NCI-H524 (cell line): ENCODE data around the gene HELZ.

Experiments used
- DNase-seq, 2 experiments: peaks; one replicate each; lab custom pipeline; 2025; lab: John Stamatoyannopoulos, UW

Gene HELZ

GRCh38 chr17:67079491-67079890, 165.5 kb downstream of the HELZ start:
- DNase-seq = no peak

DNA sequence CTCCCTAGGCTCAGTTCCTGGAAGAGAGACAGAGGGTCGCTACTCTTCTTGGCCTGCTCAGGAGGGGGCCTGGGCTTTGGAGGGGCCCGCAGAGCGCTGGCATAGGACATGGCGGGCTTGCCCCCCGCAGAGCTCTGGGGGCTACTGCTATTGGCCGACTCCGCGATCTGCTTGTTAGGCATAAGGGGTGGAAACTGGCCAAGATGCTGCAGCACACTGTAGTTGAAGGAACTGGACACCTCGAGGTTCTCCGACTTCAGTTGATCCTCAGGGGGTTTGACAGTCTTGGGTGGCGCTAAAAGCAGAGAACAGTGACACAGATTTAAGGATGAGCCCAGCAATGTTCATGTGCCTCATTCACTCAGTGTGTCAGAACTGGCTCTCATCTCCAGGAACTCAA, 166.7 kb downstream of the HELZ start:
- DNase-seq = no peak

- no peak for DNase-seq
Measured at GRCh38 chr17:67076290-67076689, 168.7 kb downstream of the HELZ start.

DNA sequence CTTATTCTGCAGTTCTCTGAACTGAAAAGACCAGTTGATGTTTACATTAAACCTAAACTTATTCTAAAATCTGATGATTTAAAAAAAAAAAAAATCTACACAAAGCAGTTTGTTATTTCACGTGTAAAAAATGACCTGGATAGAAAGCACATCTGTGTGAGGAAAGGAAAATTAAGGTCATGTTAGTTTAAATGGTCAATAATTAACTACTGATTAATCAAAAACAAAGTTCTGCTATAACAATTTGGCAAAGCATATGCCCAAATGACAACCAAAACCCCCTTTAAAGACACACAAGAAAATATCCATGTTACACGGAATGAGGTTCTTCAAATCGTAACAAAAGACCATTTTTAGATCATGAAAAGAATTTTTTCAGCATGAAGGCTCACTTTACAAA, 170.2 kb downstream of the HELZ start:
- DNase-seq = no peak

DNA sequence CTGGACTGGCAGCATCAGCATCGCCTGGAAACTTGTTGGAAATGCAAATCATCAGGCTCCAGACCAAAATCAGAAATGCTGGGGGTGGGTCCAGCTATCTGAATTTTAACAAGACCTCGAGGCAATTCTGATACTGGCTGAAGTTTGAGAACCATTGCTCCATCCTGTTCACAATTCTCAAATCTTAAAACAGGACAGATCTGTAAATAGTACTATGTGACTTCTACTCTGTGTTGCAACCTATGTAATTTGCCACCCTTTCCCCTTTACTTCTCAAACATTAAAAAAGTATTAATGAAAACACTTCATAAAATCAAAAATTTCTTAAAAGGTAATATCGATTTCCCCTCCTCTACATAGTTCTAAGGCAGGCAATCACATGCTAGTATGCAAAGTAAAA, 172.1 kb downstream of the HELZ start:
- no peak for DNase-seq

DNA sequence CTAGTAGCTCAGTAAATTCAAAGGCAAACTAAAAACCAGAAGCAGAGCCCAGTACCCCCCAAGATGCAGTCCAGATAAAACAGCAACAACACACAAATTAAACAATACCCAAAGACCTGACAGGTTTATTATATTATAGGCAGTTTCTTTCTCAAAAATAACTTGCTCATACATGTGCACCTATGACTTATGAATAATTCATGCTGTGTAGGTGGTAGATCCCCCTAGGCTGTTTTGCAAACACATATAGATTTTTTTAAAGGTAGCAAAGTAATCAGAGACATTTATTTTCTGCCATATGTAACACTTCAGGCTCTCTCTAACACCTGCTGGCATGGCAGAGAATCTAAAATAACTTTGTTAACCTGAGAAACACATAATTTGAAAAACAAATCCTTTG, 173.4 kb downstream of the HELZ start:
- DNase-seq = no peak

DNA sequence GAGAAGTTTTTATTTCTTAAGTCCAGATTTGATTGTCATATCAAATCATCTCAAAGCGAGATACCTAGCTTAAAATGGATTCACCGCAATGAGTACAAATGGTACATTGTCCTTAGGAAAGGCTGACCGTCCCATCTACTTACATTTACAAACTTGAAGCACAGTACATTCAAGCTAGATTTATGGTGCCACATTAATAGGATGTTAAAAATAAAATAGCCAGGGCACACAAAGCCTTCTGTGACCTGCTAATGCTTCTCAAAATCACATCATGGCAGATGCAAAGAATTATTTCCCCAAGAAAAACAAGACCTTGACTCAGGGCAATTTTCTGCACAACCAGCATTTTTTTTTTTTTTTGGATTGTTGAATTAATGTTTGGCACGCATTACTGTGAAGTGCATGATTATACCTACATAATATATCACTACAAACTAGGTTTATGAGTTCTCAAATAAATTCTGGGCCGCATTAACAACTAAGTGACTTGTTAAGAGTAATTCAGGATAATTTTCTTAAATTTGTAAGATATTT, 175.3 kb downstream of the HELZ start:
- no peak for DNase-seq

- DNase-seq = peak; percentile 17 to 76
Measured at GRCh38 chr17:67068999-67069398, 176.0 kb downstream of the HELZ start.

GRCh38 chr17:67067571-67068482, 177.2 kb downstream of the HELZ start:
- DNase-seq = no peak

- DNase-seq = no peak
Measured at GRCh38 chr17:67066717-67067116, 178.3 kb downstream of the HELZ start.

DNA sequence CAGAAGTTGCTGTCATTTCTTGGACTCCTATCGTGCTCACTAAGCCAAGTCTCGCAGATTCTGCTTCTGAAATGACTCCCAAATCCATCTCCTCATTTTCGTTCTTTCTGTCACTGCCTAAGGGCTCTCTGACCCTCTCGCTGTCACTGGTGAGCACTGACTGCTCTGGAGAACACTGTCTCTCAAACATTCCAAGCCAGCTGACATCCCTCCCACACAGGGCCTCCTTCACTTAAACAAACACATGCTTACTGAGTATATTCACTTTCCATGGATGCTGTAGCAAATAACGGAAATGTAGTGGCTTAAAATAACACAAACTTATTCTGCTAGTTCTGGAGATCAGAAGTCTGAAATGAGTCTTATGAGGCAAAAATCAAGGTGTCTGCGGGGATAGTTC, 181.9 kb downstream of the HELZ start:
- DNase-seq = no peak

DNA sequence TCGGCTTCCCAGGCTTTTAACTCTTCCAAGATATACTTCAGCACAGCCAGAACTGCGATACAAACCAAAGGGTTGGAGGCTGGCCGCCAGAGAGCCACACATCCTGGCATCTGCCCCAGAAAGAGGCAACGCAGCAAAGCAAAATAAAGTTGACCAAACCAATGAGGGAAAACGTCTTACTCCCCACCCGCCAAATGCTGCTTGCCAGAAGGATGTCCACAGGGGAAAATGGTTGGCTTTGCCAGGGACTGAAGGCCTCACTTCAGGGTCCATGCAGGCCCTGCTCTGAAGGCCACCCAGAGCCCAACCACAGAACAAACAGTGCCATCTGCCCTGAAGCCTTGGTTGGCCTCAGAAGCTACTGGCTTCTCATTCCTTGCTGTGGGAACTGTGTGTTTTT, 185.6 kb downstream of the HELZ start:
- no peak for DNase-seq

GRCh38 chr17:67058036-67058435, 187.0 kb downstream of the HELZ start:
- DNase-seq = no peak

GRCh38 chr17:67056746-67057490, 188.1 kb downstream of the HELZ start:
- DNase-seq = no peak

DNA sequence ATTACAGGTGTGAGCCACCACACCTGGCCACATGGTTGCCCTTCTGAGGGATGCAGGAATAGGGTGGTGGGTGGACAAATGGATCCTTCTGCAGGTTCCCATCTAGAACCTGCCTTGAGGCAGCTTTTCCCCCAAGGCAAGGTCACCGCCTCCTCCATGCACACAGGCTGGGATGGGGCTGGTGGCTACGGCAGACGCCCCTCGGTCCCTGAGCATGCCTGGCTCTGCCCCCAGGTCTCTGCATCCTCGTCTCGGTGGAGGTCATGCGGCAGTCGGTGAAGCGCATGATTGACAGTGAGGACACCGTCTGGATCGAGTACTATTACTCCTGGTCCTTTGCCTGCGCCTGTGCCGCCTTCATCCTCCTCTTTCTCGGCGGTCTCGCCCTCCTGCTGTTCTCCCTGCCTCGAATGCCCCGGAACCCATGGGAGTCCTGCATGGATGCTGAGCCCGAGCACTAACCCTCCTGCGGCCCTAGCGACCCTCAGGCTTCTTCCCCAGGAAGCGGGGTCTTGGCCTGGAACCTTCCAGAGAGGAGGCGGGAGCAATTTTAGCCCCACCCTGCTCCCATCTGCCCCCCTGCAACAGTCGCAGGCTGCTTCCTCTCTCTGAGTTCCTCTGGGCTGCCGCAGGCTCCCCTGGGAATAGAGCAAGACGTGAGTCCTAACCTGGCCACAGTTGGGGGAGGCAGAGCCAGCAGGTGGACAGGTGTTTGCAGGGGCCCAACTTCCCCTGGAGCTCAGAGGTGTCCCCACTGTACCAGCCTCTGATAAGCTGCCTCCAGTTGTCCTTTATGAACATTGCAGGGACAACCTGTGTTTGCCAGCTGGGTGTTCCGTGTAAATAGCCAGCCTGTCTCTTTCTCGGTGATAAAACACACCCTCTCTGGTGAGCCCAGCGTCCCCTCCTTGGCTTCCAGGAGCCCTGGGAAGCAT, 188.9 kb downstream of the HELZ start:
- DNase-seq = no peak

DNA sequence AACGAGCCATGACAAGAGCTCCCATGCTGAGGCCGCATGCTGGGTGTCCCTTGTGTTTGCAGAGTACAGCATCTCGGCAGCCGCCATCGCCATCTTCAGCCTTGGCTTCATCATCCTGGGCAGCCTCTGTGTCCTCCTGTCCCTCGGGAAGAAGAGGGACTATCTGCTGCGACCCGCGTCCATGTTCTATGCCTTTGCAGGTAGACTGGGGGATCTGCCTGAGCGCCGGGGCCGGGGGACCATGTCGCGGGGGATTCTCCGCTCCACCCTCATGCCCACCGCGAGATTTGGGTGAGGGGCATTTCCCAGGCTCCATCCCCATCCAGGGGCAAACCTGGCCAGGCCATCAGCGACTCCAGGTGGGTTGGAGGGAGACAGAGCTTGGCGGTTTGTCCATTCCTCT, 190.0 kb downstream of the HELZ start:
- DNase-seq = no peak

- DNase-seq = no peak
Measured at GRCh38 chr17:67054608-67055007, 190.4 kb downstream of the HELZ start.

DNA sequence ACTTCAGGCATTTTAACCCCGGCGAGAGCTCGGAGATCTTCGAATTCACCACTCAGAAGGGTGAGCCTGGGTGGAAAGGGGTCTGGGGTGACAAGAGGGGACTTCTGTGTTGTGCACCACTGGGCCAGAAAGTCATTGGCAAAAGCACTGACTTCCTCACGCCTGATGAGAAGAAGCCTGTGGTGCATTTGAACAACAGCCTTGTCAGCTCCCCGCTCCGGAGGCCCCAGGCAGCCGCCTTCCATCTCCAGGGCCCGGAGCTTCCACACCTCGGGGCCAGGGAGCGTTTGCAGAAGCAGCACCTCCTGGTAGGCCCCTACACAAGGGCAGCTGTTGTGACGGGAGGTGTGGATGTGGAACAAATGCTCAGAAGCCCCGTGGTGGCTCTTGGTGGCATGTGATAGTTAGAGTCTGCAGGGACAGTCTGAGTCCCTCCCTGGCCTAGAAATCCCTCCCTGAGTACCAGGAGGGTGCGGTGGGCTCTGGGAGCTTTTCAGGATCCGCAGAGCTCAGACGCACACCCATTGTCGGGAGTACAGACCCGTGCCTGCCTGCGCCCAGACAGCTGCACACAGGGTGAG, 190.9 kb downstream of the HELZ start:
- DNase-seq = no peak

DNA sequence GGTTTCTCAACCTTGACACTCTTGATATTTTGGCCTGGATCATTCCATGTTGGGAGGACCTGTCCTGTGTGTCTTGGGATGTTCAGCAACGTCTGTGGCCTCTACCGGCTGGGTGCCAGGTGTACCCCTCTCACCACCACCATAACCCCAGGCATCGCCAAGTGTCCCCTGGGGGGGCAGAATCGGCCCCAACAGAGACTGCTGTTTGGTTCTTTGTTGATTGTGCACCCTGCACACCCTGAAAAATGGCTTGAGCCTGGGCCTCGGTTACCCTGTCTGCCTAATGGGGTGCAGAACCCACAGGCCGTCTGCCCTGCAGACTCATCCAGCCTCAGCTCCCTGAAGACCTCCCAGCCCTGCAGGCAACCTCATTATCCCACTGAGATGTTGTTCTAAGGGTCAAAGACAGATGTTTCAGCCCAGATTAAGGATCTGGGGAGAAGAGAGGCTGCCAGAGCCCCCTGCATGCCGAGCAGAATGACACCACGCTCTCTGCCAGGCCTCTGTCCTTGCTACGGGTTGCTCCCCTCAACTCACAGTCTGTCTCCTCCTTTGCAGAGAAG, 191.5 kb downstream of the HELZ start:
- DNase-seq = peak in 1 of 2 experiments; percentile 20

DNA sequence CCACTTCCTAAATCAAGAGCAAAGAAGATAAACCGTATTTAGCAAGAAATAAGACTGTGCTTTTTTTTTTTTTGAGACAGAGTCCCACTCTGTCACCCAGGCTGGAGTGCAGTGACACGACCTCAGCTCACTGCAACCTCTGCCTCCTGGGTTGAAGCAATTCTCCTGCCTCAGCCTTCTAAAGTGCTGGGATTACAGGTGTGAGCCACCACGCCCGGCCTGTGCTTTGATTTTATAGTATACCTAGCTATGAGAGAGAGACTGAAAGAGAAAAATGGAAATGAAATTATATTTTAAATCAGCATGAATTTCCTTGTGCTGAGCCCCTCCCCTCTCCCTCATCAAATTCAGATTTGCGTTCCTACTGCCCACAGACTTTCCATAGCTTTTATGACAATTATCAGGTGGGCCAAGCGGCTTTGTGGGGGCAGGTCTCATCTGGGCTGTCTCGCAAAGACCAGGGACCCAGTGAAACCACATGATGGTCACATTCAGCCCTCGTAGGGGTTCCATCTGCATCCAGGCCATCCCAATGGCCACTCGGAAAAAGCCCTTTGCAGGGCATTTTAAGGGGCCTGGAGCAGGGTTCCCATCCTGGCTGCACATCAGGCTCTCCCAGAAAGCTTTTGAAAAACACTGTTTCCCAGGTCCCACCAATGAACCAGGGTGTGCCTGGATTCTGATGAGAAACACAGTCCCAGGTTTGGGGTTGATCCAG, 192.1 kb downstream of the HELZ start:
- no peak for DNase-seq

- DNase-seq = no peak
Measured at GRCh38 chr17:67051837-67052236, 193.2 kb downstream of the HELZ start.
